Iris pigment epithelial cell (primary cell): ENCODE data around the gene HSD17B4.
"Not testable (repeated sequence)": the region's sequence is repeated elsewhere in the genome, so short reads cannot be mapped to it uniquely, and the experiment has no call there.

Experiments
- DNase-seq: peaks from one replicate; pipeline ENCODE4 v3.0.0-alpha.2; 2011; ENCODE audit warnings: low read depth

The HSD17B4 gene

GRCh38 chr5:119483155-119483554 lies 30.9 kb downstream of the HSD17B4 start:
- DNase-seq = no peak

- DNase-seq = no peak
Observed at GRCh38 chr5:119484884-119485283, 32.6 kb downstream of the HSD17B4 start.

GRCh38 chr5:119501671-119502179 lies 49.4 kb downstream of the HSD17B4 start:
- DNase-seq = no peak

GRCh38 chr5:119503939-119504338 lies 51.6 kb downstream of the HSD17B4 start:
- not testable (repeated sequence) for DNase-seq

- DNase-seq = no peak
Observed at GRCh38 chr5:119512277-119512676, 60.0 kb downstream of the HSD17B4 start.

GRCh38 chr5:119515192-119515591 lies 62.9 kb downstream of the HSD17B4 start:
- DNase-seq = peak; percentile 57

- DNase-seq = not testable (repeated sequence)
Observed at GRCh38 chr5:119517115-119517514, 64.8 kb downstream of the HSD17B4 start.

GRCh38 chr5:119521232-119521631 lies 68.9 kb downstream of the HSD17B4 start:
- DNase-seq = no peak

GRCh38 chr5:119522841-119523240 lies 70.5 kb downstream of the HSD17B4 start:
- DNase-seq = no peak

GRCh38 chr5:119524485-119524884 lies 72.2 kb downstream of the HSD17B4 start:
- peak; percentile 73 for DNase-seq

- peak; percentile 75 for DNase-seq
Observed at GRCh38 chr5:119527351-119527750, 75.1 kb downstream of the HSD17B4 start.

- no peak for DNase-seq
Observed at GRCh38 chr5:119529811-119530210, 77.5 kb downstream of the HSD17B4 start.

GRCh38 chr5:119532637-119533036 lies 80.3 kb downstream of the HSD17B4 start:
- no peak for DNase-seq

- peak; percentile 40 for DNase-seq
Observed at GRCh38 chr5:119537704-119538103, 85.4 kb downstream of the HSD17B4 start.

- DNase-seq = no peak
Observed at GRCh38 chr5:119541716-119542115, 89.4 kb downstream of the HSD17B4 start.

GRCh38 chr5:119551819-119552218 lies 99.5 kb downstream of the HSD17B4 start:
- no peak for DNase-seq

- DNase-seq = no peak
Observed at GRCh38 chr5:119554597-119554996, 102.3 kb downstream of the HSD17B4 start.

GRCh38 chr5:119570910-119571309 lies 118.6 kb downstream of the HSD17B4 start:
- DNase-seq = no peak

- DNase-seq = peak; percentile 17
Observed at GRCh38 chr5:119578937-119579336, 126.6 kb downstream of the HSD17B4 start.

GRCh38 chr5:119582987-119583386 lies 130.7 kb downstream of the HSD17B4 start:
- no peak for DNase-seq

- peak; percentile 8 for DNase-seq
Observed at GRCh38 chr5:119583684-119584083, 131.4 kb downstream of the HSD17B4 start.
